Measurements from ENCODE around the gene OSM.
A peak's percentile ranks its signal among the peaks of the same experiment; 100 is the strongest.

DNA sequence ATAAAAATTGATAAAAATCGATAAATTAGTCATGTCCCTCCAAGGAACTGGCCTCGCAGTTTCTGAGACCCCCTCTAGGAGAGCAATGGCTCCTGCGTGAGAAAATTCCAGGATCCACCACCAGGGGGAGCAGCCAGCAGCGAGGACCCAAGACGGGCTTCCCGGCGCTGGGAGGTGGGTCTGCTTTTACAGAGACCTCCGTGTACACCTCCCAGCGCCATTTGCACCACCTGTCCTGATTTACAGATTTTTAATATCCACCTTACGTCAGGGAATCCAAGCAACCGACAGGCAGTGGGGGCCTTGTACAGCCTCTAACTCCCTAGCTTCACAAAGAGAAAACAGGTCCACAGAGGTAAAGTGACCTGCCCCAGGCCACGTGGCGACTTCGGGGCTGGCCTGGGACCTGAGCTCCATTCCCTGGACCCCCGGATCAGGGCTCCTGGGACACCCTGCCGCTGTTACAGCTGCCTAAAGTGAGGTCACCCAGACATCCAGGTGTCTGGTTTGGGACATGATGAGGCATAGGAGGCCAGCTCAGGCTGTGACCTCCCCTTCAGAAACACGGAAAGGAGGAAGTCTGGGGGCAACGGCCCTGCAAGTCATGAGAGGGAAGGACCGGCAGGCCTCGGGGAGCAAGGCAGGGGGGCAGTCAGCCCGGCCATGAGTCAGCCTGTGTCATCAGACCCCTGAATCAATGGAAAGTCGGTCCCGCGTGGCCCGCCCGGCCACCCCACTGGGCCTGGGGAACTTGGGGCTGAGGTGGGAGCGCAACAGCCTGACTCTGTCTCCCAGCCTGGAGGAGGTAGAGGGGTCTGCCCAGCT is 3.5 kb downstream of the OSM start:
- TF ChIP-seq, protein P1, sequence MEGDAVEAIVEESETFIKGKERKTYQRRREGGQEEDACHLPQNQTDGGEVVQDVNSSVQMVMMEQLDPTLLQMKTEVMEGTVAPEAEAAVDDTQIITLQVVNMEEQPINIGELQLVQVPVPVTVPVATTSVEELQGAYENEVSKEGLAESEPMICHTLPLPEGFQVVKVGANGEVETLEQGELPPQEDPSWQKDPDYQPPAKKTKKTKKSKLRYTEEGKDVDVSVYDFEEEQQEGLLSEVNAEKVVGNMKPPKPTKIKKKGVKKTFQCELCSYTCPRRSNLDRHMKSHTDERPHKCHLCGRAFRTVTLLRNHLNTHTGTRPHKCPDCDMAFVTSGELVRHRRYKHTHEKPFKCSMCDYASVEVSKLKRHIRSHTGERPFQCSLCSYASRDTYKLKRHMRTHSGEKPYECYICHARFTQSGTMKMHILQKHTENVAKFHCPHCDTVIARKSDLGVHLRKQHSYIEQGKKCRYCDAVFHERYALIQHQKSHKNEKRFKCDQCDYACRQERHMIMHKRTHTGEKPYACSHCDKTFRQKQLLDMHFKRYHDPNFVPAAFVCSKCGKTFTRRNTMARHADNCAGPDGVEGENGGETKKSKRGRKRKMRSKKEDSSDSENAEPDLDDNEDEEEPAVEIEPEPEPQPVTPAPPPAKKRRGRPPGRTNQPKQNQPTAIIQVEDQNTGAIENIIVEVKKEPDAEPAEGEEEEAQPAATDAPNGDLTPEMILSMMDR (IDR thresholded peaks at IDR 0.05 in 2 of 3, conservative IDR thresholded peaks at IDR 0.05 in 1 of 3; ENCODE audit: borderline replicate concordance in 1 of 3, insufficient read depth in 1 of 3, low read depth in 2 of 3, low read length in 2 of 3): peak in 2 of 3 experiments; percentile 91 to 96; a peak in 4 of 6 replicates
- TF ChIP-seq EZH2phosphoT487 (IDR thresholded peaks at IDR 0.05; ENCODE audit: borderline replicate concordance) (no peak), CEBPB (IDR thresholded peaks at IDR 0.05; ENCODE audit: low read depth) (no peak), SIN3A (IDR thresholded peaks at IDR 0.05; ENCODE audit: low read depth) (no peak), TCF7L2 (IDR thresholded peaks at IDR 0.05; ENCODE audit: borderline replicate concordance, extremely low read depth, insufficient read depth, insufficient read length) (no peak), POLR2A (IDR thresholded peaks at IDR 0.05; ENCODE audit: borderline replicate concordance, extremely low read depth, insufficient read depth, insufficient read length) (no peak), SRF (IDR thresholded peaks at IDR 0.05; ENCODE audit: low read depth) (no peak)
- TF ChIP-seq, protein P2, sequence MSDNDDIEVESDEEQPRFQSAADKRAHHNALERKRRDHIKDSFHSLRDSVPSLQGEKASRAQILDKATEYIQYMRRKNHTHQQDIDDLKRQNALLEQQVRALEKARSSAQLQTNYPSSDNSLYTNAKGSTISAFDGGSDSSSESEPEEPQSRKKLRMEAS (IDR thresholded peaks at IDR 0.05): no peak
- TF ChIP-seq, protein P3, sequence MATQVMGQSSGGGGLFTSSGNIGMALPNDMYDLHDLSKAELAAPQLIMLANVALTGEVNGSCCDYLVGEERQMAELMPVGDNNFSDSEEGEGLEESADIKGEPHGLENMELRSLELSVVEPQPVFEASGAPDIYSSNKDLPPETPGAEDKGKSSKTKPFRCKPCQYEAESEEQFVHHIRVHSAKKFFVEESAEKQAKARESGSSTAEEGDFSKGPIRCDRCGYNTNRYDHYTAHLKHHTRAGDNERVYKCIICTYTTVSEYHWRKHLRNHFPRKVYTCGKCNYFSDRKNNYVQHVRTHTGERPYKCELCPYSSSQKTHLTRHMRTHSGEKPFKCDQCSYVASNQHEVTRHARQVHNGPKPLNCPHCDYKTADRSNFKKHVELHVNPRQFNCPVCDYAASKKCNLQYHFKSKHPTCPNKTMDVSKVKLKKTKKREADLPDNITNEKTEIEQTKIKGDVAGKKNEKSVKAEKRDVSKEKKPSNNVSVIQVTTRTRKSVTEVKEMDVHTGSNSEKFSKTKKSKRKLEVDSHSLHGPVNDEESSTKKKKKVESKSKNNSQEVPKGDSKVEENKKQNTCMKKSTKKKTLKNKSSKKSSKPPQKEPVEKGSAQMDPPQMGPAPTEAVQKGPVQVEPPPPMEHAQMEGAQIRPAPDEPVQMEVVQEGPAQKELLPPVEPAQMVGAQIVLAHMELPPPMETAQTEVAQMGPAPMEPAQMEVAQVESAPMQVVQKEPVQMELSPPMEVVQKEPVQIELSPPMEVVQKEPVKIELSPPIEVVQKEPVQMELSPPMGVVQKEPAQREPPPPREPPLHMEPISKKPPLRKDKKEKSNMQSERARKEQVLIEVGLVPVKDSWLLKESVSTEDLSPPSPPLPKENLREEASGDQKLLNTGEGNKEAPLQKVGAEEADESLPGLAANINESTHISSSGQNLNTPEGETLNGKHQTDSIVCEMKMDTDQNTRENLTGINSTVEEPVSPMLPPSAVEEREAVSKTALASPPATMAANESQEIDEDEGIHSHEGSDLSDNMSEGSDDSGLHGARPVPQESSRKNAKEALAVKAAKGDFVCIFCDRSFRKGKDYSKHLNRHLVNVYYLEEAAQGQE (IDR thresholded peaks at IDR 0.05; ENCODE audit: low read depth): no peak

Data from HCT116 (cell line).